Gastrocnemius medialis (tissue), 4 donors: ENCODE data around the gene TFB2M. TPM values are rescaled to one million over a fixed set of nuclear protein-coding genes. Genes with fewer than 3 reads are reported as not detected.

ENCODE experiments used
- ATAC-seq, 2 donors: fragments of 150-250 bp; one replicate each; pipeline ENCODE4 v1.9.1; 2016
- DNase-seq, 2 donors: peaks; one replicate each; pipeline ENCODE4 v3.0.0-alpha.2; 2019
- H3K27ac ChIP-seq, 4 donors: fragments of 200-600 bp; sonication (generic); 1 replicate in 1 of 4; 2 replicates in 3 of 4; pipeline ENCODE4 v1.5.1; 2016 to 2018; ENCODE audit warnings: mild to moderate bottlenecking in 2 of 4, moderate library complexity in 1 of 4
- H3K27me3 ChIP-seq, 3 donors: fragments of 200-600 bp; sonication (generic) in 2 of 3; 1 replicate in 1 of 3; 2 replicates in 2 of 3; pipeline versions ENCODE4 v1.5.1 to v1.6.0; 2016 to 2019; ENCODE audit warnings: mild to moderate bottlenecking in 1 of 3, moderate library complexity in 1 of 3
- H3K36me3 ChIP-seq, 2 donors: fragments of 200-600 bp; sonication (generic) in 1 of 2; one replicate each; pipeline ENCODE4 v1.5.1; 2017 to 2018
- H3K4me1 ChIP-seq, 2 donors: fragments of 200-600 bp; sonication (generic) in 1 of 2; one replicate each; pipeline ENCODE4 v1.5.1; 2016 to 2017; ENCODE audit warnings: mild to moderate bottlenecking in 2 of 2
- H3K4me3 ChIP-seq, 4 donors: fragments of 200-600 bp; sonication (generic) in 3 of 4; 1 replicate in 1 of 4; 2 replicates in 3 of 4; pipeline ENCODE4 v1.5.1; 2016 to 2019; ENCODE audit warnings: mild to moderate bottlenecking in 2 of 4
- H3K9me3 ChIP-seq, 3 donors: fragments of 200-600 bp; sonication (generic) in 2 of 3; 1 replicate in 1 of 3; 2 replicates in 2 of 3; pipeline ENCODE4 v1.5.1; 2016 to 2019
- CTCF ChIP-seq, 5 experiments: fragments of 450-650 bp in 3 of 5; fragments of 200-600 bp in 2 of 5; sonication (generic) in 2 of 5; IDR thresholded peaks in 4 of 5; conservative IDR thresholded peaks in 1 of 5; 1 replicate in 4 of 5; 2 replicates in 1 of 5; pipeline ENCODE4 v1.5.1; 2016 to 2019; ENCODE audit warnings: antibody characterized with exemption in 5 of 5, mild to moderate bottlenecking in 3 of 5, moderate library complexity in 3 of 5
- POLR2A ChIP-seq, 2 donors: fragments of 450-650 bp; IDR thresholded peaks; one replicate each; pipeline ENCODE4 v1.6.1; 2017; ENCODE audit warnings: antibody characterized with exemption in 2 of 2, mild to moderate bottlenecking in 2 of 2, moderate library complexity in 2 of 2
- in situ Hi-C, 4 donors: fragments of 200-750 bp; cut with MboI; loops; one replicate each; pipeline versions ENCODE4 v1.15.0 to v1.8.0; 2017; ENCODE audit warnings: low sequenced_read_pairs in 4 of 4
- intact Hi-C: fragments of 100-400 bp; cut with DNase I; formaldehyde crosslinking; loops from one replicate; pipeline ENCODE4 v1.15.1; 2023; ENCODE audit warnings: low total_unique reads
- total RNA-seq, 4 donors: library from RNA; depleted of rRNA; stranded (reverse); fragments of >200 nt; gene quantifications; one replicate each; pipeline versions ENCODE4 v1.1.0 to v1.2.3, GENCODE V29; 2016

Gene TFB2M
- total RNA-seq, 4 donors from 2014 or later = 18.9 to 33.1 (median 21.2) TPM

GRCh38 chr1:246527402-246528088, 38.5 kb downstream of the TFB2M start:
- no peak overlapping the region for H3K27ac ChIP-seq
- ATAC-seq = no peak
- intact Hi-C loops (no loop called here), in situ Hi-C loops (no loop called here)
- H3K27me3 ChIP-seq = no peaks in the 10 kb centered on the region
- TF ChIP-seq POLR2A (IDR thresholded peaks at IDR 0.05) (no peak), CTCF (IDR thresholded peaks at IDR 0.05 in 4 of 5, conservative IDR thresholded peaks at IDR 0.05 in 1 of 5) (no peak)
- DNase-seq = no peak
- no peaks in the 10 kb centered on the region for H3K9me3 ChIP-seq
- H3K4me1 ChIP-seq = no peaks in the 10 kb centered on the region
- H3K4me3 ChIP-seq = no peak overlapping the region
- no peaks in the 10 kb centered on the region for H3K36me3 ChIP-seq

GRCh38 chr1:246526915-246527314, 39.1 kb downstream of the TFB2M start:
- Histone ChIP-seq H3K27ac (no peak overlapping the region), H3K4me1 (no peaks in the 10 kb centered on the region), H3K9me3 (no peaks in the 10 kb centered on the region), H3K27me3 (no peaks in the 10 kb centered on the region), H3K4me3 (no peak overlapping the region), H3K36me3 (no peaks in the 10 kb centered on the region)
- DNase-seq (no peak), ATAC-seq (no peak)
- in situ Hi-C loops = no loop called here
- TF ChIP-seq POLR2A (IDR thresholded peaks at IDR 0.05) (no peak), CTCF (IDR thresholded peaks at IDR 0.05 in 4 of 5, conservative IDR thresholded peaks at IDR 0.05 in 1 of 5) (no peak)
- intact Hi-C loops = no loop called here

- Histone ChIP-seq H3K4me3 (no peak overlapping the region), H3K27ac (no peak overlapping the region), H3K36me3 (no peaks in the 10 kb centered on the region), H3K4me1 (no peaks in the 10 kb centered on the region), H3K27me3 (no peaks in the 10 kb centered on the region), H3K9me3 (no peaks in the 10 kb centered on the region)
- ATAC-seq (no peak), DNase-seq (no peak)
- TF ChIP-seq POLR2A (IDR thresholded peaks at IDR 0.05) = no peak
- TF ChIP-seq CTCF (IDR thresholded peaks at IDR 0.05 in 4 of 5, conservative IDR thresholded peaks at IDR 0.05 in 1 of 5) = no peak
- in situ Hi-C loops (no loop called here), intact Hi-C loops (no loop called here)
Observed at GRCh38 chr1:246526380-246526779, 39.7 kb downstream of the TFB2M start.

- TF ChIP-seq CTCF (IDR thresholded peaks at IDR 0.05 in 4 of 5, conservative IDR thresholded peaks at IDR 0.05 in 1 of 5) (no peak), POLR2A (IDR thresholded peaks at IDR 0.05) (no peak)
- Histone ChIP-seq H3K4me3 (no peak overlapping the region), H3K27ac (no peak overlapping the region), H3K27me3 (no peaks in the 10 kb centered on the region), H3K9me3 (peaks cover 0 to 13% (median 4%) of the 10 kb centered on the region in 3 donors), H3K4me1 (no peaks in the 10 kb centered on the region), H3K36me3 (no peaks in the 10 kb centered on the region)
- ATAC-seq = no peak
- no peak for DNase-seq
- intact Hi-C loops (no loop called here), in situ Hi-C loops (no loop called here)
Observed at GRCh38 chr1:246519514-246519913, 46.5 kb downstream of the TFB2M start.
